ENCODE measurements around the gene MAL.
"Not testable (repeated sequence)": the region's sequence is repeated elsewhere in the genome, so short reads cannot be mapped to it uniquely, and the experiment has no call there.

MAL gene

DNA sequence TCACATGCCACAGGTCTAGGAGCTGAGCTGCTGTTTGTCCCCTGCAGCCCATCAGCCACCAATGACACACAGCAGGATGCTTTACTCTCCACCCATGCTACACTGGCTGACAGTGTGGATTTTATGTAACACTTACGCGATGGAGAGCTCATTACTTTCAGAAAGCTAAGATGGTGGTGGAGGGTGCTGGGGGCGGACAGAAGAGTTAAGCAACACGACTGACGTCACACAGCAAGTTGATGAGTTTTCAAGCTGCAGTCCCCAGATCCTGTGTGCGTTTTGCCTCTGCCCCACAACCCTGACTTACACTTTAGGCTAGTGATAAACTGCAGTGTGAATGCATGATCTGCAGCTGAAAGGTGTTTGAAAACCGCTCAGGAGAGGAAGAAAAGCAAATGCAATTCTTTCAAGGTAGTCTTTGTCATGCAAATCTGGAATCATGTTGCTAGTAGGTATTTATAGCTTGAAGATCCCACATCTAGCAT lies 53.7 kb downstream of the MAL start:
- TF ChIP-seq, protein P1, sequence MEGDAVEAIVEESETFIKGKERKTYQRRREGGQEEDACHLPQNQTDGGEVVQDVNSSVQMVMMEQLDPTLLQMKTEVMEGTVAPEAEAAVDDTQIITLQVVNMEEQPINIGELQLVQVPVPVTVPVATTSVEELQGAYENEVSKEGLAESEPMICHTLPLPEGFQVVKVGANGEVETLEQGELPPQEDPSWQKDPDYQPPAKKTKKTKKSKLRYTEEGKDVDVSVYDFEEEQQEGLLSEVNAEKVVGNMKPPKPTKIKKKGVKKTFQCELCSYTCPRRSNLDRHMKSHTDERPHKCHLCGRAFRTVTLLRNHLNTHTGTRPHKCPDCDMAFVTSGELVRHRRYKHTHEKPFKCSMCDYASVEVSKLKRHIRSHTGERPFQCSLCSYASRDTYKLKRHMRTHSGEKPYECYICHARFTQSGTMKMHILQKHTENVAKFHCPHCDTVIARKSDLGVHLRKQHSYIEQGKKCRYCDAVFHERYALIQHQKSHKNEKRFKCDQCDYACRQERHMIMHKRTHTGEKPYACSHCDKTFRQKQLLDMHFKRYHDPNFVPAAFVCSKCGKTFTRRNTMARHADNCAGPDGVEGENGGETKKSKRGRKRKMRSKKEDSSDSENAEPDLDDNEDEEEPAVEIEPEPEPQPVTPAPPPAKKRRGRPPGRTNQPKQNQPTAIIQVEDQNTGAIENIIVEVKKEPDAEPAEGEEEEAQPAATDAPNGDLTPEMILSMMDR (conservative IDR thresholded peaks at IDR 0.05), result no peak
- no peak for TF ChIP-seq ZFX (IDR thresholded peaks at IDR 0.05)
- no peak overlapping the region for H3K27ac ChIP-seq

- TF ChIP-seq, protein P1 (conservative IDR thresholded peaks at IDR 0.05), result no peak
- no peak for TF ChIP-seq ZFX (IDR thresholded peaks at IDR 0.05)
- no peak overlapping the region for H3K27ac ChIP-seq
Measured at GRCh38 chr2:95082477-95082876, 57.0 kb downstream of the MAL start.

- H3K27ac ChIP-seq, result no peak overlapping the region
- TF ChIP-seq, protein P1 (conservative IDR thresholded peaks at IDR 0.05), result no peak
- no peak for TF ChIP-seq ZFX (IDR thresholded peaks at IDR 0.05)
Measured at GRCh38 chr2:95086017-95086416, 60.5 kb downstream of the MAL start.

- TF ChIP-seq ZFX (IDR thresholded peaks at IDR 0.05), result no peak
- TF ChIP-seq, protein P1 (conservative IDR thresholded peaks at IDR 0.05), result no peak
- no peak overlapping the region for H3K27ac ChIP-seq
Measured at GRCh38 chr2:95087379-95087778, 61.9 kb downstream of the MAL start.

DNA sequence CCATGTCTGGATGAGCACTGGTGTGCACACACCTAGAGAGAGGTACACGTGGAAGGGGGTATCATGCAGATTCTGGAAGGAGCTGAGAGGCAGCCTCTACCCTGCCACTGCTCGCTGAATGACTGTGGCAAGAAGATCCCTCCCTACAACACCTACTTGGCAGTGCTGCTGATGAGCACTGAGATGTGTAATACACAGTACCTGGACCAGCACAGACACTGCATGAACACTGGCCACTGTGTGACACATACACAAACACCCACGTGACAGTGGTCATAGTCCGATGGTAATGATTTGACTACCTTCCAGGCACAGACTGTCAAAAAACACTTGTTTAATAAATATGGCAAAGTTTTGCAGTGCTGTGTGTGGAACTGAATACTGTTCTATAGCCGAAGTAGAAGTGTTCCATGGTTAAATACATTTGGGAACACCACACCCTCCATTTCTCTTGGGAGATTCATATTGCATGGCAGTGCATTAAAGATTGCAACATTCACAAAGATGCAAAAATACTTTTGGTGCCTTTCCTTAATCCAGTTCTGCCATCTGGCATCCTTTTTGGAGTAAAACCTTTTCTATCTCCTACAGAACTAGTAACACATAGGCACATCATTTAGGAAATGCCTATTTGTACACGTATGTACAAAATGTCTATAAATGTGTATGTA lies 66.5 kb downstream of the MAL start:
- no peak overlapping the region for H3K27ac ChIP-seq
- TF ChIP-seq, protein P1 (conservative IDR thresholded peaks at IDR 0.05), result no peak
- TF ChIP-seq ZFX (IDR thresholded peaks at IDR 0.05), result no peak

GRCh38 chr2:95098273-95098672 lies 72.8 kb downstream of the MAL start:
- not testable (repeated sequence) for H3K27ac ChIP-seq

DNA sequence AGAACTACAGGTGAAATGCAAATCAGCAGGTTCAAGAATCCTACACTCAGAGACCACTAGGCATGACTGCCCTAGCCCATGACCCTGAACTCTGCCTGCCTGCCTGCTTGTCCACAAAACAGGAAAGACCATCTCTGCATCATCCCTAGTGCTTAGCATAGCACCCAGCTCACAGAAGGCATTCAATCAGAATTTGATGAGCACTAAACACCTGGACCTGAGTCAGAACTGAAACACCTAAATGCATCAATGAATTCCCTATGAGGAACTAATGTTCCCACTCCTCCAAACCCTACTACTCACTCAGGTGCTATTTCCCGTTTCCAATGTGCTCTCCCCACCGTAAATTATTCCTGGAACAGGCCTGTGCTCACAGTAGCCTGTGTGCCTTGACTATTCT lies 74.4 kb downstream of the MAL start:
- TF ChIP-seq ZFX (IDR thresholded peaks at IDR 0.05), result no peak
- TF ChIP-seq, protein P1 (conservative IDR thresholded peaks at IDR 0.05), result no peak
- no peak overlapping the region for H3K27ac ChIP-seq

Data from C4-2B (cell line).